ENCODE data around the gene SLC46A2.

Gene SLC46A2, protein sequence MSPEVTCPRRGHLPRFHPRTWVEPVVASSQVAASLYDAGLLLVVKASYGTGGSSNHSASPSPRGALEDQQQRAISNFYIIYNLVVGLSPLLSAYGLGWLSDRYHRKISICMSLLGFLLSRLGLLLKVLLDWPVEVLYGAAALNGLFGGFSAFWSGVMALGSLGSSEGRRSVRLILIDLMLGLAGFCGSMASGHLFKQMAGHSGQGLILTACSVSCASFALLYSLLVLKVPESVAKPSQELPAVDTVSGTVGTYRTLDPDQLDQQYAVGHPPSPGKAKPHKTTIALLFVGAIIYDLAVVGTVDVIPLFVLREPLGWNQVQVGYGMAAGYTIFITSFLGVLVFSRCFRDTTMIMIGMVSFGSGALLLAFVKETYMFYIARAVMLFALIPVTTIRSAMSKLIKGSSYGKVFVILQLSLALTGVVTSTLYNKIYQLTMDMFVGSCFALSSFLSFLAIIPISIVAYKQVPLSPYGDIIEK

DNA sequence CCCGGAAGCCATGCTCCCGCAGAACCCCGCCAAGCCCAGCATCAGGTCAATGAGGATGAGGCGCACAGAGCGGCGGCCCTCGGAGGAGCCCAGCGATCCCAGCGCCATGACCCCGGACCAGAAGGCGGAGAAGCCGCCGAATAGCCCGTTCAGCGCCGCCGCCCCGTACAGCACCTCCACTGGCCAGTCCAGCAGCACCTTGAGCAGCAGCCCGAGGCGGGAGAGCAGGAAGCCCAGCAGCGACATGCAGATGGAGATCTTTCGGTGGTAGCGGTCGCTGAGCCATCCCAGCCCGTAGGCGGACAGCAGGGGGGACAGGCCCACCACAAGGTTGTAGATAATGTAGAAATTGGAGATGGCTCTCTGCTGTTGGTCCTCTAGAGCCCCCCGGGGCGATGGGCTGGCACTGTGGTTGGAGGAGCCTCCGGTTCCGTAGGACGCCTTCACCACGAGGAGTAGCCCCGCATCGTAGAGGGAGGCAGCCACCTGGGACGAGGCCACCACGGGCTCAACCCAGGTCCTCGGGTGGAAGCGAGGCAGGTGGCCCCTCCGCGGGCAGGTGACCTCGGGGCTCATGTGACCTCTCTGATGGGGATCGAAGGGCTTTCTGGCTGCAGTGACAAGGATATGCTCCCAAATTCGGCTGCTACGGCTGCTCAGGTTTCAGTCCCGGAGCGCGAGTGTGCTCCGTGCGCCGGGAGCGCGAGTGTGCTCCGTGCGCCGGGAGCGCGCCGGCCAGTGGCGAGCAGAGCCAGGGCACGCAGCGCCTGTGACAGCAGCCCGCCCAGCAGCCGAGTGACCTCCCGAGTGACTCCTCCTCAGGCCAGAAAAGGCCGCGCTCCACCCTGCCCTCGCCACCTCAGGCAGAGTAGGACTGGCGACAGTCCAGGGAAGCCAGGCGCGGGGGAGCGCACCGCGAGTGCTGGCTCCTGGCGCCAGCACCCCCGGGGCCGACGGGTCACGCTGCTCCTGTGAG is at the start of gene SLC46A2:
Gene SLC46A2, minus strand, starts transcription at position 771 of the 976 bp plus-strand sequence. Its CDS starts 195 bp downstream, at position 576.
- DNase-seq: no peak

DNA sequence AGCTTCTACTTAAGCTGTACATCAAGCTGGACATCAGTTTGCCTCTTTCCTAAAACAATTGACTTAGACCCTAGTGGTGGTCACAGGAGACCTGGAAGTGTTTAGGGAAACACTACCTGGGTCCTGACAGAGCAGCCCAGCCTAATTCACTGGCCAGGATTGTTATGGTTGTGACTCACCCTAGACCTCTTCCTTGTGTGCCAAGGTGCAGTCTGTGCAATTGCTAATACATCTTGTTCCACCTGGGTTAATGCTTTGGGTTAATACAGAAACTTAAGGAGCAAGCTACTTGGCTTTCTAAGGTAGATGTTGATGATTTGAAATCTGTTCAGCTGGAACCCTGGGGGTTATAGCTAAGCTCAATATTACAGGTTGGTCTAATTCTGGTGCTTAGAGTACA is 48.7 kb upstream of the SLC46A2 start:
- DNase-seq: no peak

DNA sequence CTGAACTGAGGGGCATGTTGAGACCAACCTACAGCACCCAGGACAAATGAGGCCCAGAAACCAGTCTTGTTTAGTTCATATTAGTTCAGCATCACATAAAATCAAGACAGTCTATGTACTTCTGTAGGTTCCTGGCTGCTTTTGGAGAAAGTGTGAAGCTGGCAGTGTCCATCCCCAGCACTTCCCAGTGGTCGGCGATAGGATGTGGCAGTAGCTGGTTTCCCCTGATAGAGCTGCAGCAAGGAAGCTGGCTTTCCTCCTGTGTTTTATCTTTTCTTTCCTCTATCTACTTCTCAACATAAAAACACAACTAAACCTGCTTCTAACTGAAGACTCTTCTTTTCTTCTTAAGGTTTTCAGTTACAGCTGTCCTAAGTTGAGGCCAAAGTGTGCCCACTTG is 43.0 kb upstream of the SLC46A2 start:
- no peak for DNase-seq

DNA sequence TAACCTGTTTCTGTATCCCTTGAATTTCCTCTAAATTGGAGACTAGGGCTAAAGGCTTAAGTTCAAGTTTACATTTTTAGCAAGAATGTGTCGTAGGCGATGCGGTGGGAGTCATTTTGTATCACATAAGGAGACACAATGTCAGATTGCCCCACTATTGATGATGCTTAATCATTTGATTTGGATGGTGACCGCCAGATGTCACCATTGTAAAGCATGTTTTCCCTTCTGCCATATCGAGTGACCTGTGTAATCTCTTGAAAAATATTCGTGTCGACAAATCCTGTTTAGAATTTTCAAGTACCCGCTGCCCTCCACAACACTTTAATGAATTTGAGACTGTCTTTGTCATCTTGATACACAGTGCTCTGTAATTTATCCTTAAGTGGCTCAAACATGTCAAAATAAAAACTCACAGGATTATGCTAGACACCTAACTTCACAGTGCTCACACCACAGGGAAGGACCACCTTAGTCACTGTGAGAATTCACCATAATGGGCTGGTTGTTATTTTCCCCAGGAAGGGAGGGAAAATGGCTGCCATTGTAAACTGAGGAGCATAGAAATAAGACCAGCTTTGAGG is 34.5 kb upstream of the SLC46A2 start:
- no peak for DNase-seq

DNA sequence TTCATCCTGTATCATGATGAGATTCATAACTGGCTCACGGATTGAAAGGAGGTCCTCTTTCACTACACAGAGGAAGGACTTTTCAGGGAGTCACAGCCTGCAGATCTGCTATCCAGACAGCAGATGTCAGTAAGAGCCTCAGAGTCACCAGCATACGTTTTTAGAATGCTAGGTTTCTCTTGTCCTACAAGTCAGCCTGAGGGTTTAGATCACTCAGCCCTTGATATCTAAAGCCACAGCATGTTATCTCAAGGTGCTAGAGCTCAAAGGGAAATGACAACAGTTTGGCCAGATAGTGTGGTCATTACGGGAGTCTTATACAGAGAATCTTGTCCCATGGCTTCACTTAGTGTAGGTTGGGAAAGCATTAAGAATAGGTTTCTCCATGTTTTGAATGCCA is 30.9 kb upstream of the SLC46A2 start:
- no peak for DNase-seq

DNA sequence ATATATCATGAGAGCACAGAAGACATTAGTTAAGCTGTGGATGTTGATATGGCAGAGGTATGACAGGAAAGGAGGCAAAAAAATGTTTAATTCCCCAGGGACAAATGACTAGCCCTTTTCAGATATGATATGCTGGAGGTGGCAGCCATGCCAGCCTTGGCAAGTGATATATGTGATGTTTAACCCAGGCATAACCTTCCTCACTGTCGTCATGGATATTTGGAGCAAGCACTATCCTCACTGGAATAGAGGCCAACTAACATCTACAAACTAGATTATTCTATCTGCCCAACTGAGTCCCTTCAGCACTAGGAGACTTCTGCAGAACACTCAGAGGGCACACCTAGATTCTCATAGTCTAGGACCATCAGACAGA is 27.3 kb upstream of the SLC46A2 start:
- no peak for DNase-seq

DNA sequence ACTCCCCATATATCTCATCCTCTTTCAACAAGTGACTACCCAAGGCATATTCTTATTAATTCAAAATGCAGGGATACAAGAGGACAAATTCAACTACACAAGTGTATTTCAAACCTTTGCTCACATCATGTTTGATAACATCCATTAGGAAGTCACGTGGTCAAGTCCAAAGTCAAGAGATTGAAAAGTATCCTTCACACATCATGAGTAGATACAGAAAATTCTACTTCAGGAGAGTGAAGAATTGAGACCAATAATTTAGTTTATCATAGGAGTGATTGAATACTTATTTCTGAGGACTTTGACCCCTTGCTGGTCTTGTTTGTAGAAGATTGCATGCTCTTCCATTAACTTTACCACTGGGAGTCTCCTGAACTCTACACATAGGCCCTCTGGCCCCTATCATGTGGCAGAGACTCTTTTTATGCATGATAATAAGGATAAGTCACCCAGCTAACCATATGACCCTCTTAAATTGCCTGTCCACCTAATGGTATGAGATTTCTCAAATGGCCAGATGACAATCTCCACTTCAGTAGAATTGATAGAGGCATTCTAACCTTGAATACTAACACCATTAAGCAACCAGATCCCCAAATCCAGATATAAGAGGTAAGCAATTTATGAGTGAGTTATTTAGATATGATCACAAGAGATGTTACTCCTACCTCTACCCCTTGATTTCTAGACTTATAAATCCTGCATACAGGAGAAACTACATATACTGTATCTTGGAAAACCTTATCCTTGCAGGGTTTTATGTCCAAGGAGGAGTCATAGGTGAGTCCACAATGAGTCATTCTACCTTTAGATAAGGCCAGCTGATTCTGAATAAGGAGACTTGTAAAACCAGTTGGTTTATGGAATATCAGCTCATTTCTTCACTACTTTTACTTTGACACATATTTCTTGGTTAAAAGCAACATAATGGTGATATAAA is 26.6 kb upstream of the SLC46A2 start:
- DNase-seq: no peak

DNA sequence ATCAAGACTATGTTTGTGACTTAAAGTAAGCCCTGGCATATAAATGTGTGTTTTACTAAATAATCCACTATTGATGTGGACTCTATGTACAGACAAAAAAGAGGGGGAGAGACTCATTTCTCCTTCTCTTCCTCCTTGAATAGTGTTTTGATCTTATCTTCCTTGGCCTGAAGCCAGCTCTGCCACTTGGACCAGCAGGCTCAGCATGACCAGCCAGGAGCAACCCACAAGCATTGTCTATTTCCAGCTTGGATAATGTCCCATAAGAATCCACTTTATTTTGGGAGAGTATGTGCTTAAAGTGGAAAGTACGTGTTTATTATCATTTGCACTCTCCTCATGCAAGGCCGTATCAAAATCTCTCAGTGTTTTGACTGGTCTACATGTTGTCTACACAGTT is 23.8 kb upstream of the SLC46A2 start:
- DNase-seq: no peak

DNA sequence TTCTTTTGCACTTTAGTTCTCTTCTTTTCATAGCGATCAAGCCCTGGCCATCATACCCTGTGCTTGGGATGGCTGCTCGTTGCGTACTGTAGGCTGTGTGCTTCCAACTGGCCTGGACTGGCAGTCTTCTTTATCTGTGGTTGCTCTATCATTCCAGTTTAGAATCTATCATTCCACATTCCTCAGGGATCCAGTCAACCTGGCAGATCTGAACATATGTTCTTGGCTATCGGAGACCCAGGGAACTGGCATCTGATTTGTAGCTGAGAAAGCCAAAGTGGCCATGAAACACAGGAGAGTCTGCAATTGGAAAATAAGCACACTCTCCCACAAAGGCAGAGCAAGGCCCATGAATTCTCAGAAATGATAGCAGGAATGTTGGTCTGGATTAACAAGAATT is 22.6 kb upstream of the SLC46A2 start:
- DNase-seq: no peak

DNA sequence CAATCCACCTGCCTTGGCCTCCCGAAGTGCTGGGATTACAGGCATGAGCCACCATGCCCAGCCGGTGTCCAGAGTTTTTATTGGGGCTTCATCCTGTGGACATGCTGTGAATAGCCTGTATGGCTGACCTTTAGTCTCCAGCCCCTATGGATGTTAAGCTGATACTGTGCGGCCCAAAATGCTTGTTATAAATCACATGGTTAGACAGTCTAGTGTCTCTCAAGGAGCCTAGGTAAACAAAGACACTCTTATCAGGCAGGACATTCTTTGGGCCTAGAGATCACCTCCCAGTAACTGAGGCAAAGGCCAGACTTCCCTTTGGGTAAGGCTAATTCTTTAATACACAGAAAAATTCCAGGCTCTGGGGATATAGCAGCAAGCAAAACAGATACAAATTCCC is 22.0 kb upstream of the SLC46A2 start:
- no peak for DNase-seq

DNA sequence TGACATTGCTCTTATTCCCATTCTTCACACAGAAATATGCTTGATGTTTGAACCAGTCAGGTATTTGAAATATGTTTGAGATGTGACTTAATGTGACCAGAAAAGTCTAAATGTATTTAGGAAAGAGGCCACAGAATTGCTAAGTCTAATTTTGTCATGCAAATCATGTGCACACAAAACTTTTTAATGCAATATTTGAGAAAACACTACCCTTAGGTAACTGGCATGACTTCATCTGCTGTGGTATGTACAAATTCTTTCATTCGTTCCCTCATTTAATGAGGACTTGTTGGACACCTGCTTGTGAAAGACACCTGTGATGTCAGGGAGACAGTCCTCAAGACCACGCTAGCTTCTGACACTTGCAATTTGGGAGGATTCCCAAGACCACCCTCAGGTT is 21.1 kb upstream of the SLC46A2 start:
- DNase-seq: no peak

DNA sequence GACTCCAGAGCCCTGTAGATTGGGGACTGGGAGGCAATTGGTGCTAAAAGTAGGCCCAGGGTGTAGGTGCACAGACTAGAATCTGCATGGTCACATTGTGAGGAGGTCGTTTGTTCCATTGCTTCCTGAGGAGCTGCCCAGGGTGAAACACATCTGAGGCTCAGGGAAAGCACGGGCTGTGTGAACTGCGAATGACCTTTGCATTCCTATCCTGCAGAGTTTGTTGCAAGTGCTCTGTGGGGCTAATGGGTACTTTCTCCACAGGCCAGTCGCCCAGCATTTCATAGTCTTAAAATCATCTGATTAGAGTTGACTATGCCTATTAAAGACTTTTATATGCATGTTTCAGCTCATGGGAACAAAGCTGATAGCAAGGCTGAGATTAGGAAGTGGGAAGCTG is 14.4 kb upstream of the SLC46A2 start:
- no peak for DNase-seq

DNA sequence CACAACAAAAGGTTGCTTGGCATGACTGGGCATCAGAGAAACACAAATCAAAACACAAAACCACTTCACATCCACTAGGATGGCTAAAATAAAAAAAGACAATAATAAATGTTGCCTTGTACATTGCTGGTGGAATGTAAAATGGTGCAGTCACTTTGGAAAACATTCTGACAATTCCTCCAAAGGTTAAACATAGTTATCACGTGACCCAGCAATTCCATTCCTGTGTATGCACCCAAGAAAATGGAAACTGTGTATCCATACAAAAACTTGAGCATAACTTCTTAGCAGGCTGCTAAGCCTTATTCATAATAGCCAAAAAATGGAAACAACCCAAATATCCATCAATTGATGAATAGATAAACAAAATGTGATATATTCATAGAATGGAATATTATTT is 10.2 kb upstream of the SLC46A2 start:
- DNase-seq: no peak

DNA sequence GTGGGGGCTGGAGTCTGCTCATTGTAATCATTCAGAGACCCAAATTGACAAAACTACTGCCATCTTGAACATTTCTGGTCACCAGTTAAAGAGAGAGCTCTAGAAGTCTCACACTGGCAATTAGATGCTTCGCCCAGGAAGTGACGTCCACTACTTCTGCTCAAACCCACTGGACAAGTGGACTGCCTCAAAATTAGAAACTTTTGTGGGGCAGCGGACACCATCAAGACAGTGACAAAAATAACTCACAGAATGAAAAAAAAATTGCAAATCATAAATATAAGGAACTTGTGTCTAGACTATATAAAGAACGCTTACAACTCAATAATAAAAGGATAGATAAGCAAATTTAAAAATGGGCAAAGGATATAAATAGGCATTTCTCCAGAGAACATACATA is 9.8 kb upstream of the SLC46A2 start:
- no peak for DNase-seq

DNA sequence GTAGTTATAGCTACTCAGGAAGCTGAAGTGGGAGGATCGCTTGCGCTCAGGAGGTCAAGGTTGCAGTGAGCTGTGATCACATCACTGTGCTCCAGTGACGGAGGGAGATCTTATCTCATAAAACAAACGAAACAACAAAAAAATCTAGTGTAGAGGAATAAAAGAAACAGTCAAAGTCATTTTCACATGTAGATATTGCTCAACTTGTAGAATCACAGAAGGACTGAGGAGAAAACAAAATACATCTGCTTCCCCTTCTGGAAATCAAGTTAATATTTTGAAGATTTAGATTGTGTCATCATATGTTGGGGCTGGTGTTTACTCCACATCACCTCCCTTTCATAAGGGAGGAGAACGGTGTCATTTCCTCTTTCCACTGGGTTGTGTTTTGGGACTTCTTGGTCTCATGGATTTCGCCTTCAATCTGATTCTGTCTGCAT is 8.2 kb upstream of the SLC46A2 start:
- DNase-seq: no peak

DNA sequence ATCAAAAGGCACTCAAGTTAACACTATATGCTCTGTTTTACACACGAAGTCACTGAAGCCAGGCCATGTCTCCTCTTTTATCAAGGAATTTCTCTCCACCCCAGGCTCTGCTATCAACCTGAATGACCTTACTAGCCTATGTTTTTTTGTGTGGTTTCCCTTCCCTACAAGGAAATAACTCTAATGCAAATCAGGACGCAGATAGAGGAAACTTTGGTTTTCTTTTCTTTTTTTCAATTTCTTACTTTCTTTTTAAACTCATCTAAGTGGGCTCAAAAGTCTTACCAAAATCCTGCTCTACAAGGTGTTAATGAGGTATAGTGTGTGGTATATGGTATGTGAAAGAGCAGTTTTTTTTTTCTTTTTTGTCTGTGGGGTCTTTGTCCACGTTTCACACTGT is 5.5 kb upstream of the SLC46A2 start:
- DNase-seq: no peak

DNA sequence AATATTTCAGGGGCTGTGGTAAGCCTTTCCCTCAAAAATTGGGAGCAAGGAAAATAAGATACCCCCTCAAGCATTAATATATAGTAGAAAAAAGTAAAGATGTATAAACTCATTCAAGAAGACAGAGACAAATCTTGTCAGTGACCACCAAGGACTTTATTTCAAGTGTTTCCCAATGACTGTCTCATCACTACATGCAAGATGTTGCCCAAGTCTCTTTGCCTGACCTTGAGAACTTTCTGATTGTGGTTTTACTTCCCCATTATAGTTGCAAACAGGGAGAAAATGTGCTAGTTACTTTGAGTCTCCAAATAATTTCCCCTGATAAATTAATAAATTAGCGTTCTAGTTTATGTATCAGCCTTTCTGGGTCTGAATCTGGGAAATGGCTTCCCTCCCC is 4.0 kb upstream of the SLC46A2 start:
- DNase-seq: no peak

DNA sequence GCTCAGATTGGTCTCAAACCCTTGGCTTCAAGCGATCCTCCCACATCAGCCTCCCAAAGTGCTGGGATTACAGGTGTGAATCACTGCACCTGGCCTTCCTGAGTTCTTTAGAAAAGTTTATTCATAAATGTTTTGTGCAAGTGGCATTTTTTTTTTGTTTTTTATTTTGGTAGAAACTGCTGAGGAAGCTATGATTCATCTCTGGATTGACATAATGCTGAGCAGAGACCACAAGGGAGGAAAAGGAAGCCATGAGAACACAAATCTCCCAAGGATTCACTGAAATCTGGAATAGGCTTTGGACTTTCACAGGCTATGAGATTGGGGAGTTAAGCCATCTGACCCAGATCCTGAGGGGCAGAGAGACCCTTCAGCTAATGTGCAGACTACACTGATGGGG is 3.4 kb upstream of the SLC46A2 start:
- DNase-seq: no peak

DNA sequence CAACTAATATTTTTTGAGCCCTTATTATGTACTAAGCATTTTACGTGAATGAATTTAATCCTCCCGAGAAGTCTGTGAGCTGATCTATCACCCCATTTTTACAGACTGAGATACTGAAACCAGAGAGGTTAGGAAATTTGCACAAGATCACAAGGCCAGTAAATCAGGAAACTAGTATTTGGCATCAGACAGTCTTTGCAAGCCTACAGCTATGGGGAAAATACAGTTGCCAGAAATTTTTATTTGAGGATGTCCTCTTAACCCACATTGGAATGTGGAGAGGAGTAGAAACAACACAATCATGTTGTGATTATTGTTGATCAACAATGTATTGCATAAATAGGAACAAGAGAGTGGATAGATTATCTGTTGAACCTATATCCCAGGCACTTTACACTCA is 2.3 kb upstream of the SLC46A2 start:
- no peak for DNase-seq

DNA sequence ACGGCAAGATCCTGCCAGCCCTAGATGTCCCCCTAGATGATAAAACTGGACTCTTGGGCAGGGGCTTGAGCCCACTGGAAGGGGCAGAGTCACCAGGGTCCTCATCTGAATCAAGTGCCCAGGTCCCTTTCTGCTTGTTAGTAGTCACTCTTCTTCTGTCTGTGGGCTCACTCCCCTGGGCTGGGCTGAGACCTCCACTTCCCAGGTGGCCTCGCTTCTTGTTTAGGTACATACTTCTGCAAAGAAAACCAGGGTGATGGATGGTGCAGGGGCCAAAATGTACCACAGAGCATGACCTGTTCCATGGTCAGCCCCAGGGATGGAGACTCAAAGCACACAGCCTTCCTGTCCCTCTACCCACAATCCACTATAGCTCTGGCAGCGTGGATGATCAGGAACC is 845 bp upstream of the SLC46A2 start:
- no peak for DNase-seq

DNA sequence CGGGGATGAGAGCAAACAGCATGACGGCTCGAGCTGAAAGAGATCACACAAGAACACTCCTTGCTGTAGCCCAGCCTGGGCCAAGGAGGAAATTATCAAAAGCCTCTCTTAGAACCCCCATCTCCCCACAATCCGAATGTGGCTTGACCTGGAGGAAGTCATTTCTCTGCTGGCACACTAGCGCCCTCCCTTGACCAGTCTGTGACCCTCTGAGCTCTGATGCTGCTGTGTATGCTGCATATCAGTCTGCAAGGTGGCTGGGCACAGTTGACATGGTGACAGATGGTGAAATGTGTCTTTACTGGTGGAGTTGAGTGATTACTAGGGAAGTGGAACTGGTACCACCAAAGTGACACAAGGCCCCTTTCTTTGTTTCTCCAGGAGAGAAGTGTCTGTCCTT is 3.3 kb downstream of the SLC46A2 start:
- no peak for DNase-seq

DNA sequence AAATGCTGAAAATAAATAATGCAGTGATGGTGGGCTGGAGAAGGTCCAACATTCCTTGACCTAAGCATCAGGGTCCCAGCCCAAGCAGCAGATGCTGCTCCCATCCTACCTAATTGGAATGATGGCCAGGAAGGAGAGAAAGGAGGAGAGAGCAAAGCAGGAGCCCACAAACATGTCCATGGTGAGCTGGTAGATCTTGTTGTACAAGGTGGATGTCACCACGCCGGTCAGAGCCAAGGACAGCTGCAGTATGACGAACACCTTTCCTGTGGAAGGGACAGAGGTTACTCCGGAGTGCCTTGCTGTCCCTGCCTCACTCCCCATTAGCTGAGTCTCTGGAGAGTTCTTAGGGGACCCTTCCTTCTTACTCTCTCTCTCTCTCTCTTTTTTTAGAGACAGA is 4.3 kb downstream of the SLC46A2 start:
- no peak for DNase-seq
